IMR-90 (cell line): Measurements from ENCODE around the gene POU3F2. TPM values are rescaled to one million over a fixed set of nuclear protein-coding genes. Genes with fewer than 3 reads are reported as not detected.

ENCODE experiments used
- ATAC-seq: fragments of 200-7000 bp; cut with Tn5 transposase; 2 replicates; pipeline ENCODE4 v1.9.1; 2020; ENCODE audit warnings: low read depth, mild to moderate bottlenecking, moderate library complexity
- BruUV-seq: library from RNA; stranded (reverse); fragments of 400-500 nt; replicated peaks from 2 replicates; lab custom pipeline; 2021; lab: Mats Ljungman, UMichigan
- CTCF ChIA-PET: fragments of 300-600 bp; formaldehyde crosslinking; extraction: SDS; loops from one replicate; lab custom pipeline; 2021; ENCODE audit warnings: antibody characterized with exemption; lab: Yijun Ruan, JAX
- POLR2A ChIA-PET: fragments of 300-600 bp; sonication (Branson Sonifier 250); formaldehyde crosslinking; loops from one replicate; lab custom pipeline; 2022; ENCODE audit warnings: antibody characterized with exemption; ENCODE audit not compliant: unreplicated experiment; lab: Charles Lee
- DNase-seq: peaks from one replicate; pipeline ENCODE4 v3.0.0; 2013
- H2AFZ ChIP-seq: replicated peaks from 2 replicates; pipeline ENCODE3; 2013; ENCODE audit warnings: low read length, mild to moderate bottlenecking; ENCODE audit not compliant: poor library complexity
- H2AK5ac ChIP-seq: 2 replicates; pipeline ENCODE4 v1.6.1; 2013; ENCODE audit warnings: low read depth, low read length, inconsistent platforms
- H2AK9ac ChIP-seq: replicated peaks from 2 replicates; pipeline ENCODE3; 2013; ENCODE audit warnings: mild to moderate bottlenecking, low read depth, low read length, moderate library complexity; ENCODE audit not compliant: poor library complexity
- H2BK120ac ChIP-seq: 2 replicates; pipeline ENCODE4 v1.6.1; 2013; ENCODE audit warnings: low read depth, low read length, inconsistent platforms
- H2BK15ac ChIP-seq: 3 replicates; pipeline ENCODE4 v1.6.1; 2013; ENCODE audit warnings: low read depth, low read length, inconsistent platforms
- H2BK20ac ChIP-seq: 2 replicates; pipeline ENCODE4 v1.6.1; 2013; ENCODE audit warnings: low read depth, mild to moderate bottlenecking, inconsistent platforms, low read length, moderate library complexity
- H2BK5ac ChIP-seq: 2 replicates; pipeline ENCODE4 v1.6.1; 2013; ENCODE audit warnings: mild to moderate bottlenecking, low read depth, low read length, inconsistent platforms; ENCODE audit not compliant: poor library complexity, severe bottlenecking
- H3K14ac ChIP-seq: replicated peaks from 2 replicates; pipeline ENCODE4 v1.6.1; 2013; ENCODE audit warnings: low read depth, low read length, inconsistent platforms
- H3K18ac ChIP-seq: 2 replicates; pipeline ENCODE4 v1.6.1; 2013; ENCODE audit warnings: low read depth, low read length, control low read depth
- H3K23ac ChIP-seq: 2 replicates; pipeline ENCODE4 v1.6.1; 2013; ENCODE audit warnings: low read depth, low read length, inconsistent platforms
- H3K27ac ChIP-seq: 2 replicates; pipeline ENCODE4 v1.5.1; 2013; ENCODE audit warnings: mild to moderate bottlenecking, control low read depth, low read length; ENCODE audit not compliant: insufficient read depth
- H3K27me3 ChIP-seq: 2 replicates; pipeline ENCODE4 v1.6.1; 2013; ENCODE audit warnings: low read length; ENCODE audit not compliant: control insufficient read depth, insufficient read depth
- H3K36me3 ChIP-seq: 2 replicates; pipeline ENCODE4 v1.6.1; 2013; ENCODE audit warnings: low read length, mixed read lengths; ENCODE audit not compliant: control insufficient read depth, insufficient read depth
- H3K4ac ChIP-seq: 2 replicates; pipeline ENCODE4 v1.6.1; 2013; ENCODE audit warnings: low read depth, low read length, inconsistent platforms
- H3K4me1 ChIP-seq: 2 replicates; pipeline ENCODE4 v1.6.1; 2013; ENCODE audit warnings: low read length, mixed read lengths; ENCODE audit not compliant: control insufficient read depth, insufficient read depth
- H3K4me2 ChIP-seq: 2 replicates; pipeline ENCODE4 v1.6.1; 2013; ENCODE audit warnings: low read depth, mild to moderate bottlenecking, control low read depth, low read length, moderate library complexity
- H3K4me3 ChIP-seq: 2 replicates; pipeline ENCODE4 v1.5.1; 2013; ENCODE audit warnings: low read depth, mild to moderate bottlenecking, control low read depth, low read length, moderate library complexity; ENCODE audit not compliant: insufficient read depth
- H3K56ac ChIP-seq: 2 replicates; pipeline ENCODE4 v1.6.1; 2013; ENCODE audit warnings: low read length, inconsistent platforms; ENCODE audit not compliant: insufficient read depth; ENCODE audit errors: extremely low read depth
- H3K79me1 ChIP-seq, 2 experiments: 2 replicates each; pipeline ENCODE4 v1.6.1; 2013; ENCODE audit warnings: low read length in 2 of 2, inconsistent platforms in 1 of 2, low read depth in 1 of 2
- H3K9ac ChIP-seq: 2 replicates; pipeline ENCODE4 v1.6.1; 2013; ENCODE audit warnings: low read depth, low read length, control low read depth
- H3K9me1 ChIP-seq: 2 replicates; pipeline ENCODE4 v1.6.1; 2013; ENCODE audit warnings: low read length, inconsistent platforms; ENCODE audit not compliant: insufficient read depth
- H3K9me3 ChIP-seq: 2 replicates; pipeline ENCODE4 v1.6.1; 2013; ENCODE audit warnings: low read length; ENCODE audit not compliant: control insufficient read depth, insufficient read depth
- H4K20me1 ChIP-seq: 2 replicates; pipeline ENCODE4 v1.6.1; 2013; ENCODE audit warnings: low read length, inconsistent platforms; ENCODE audit not compliant: insufficient read depth
- H4K5ac ChIP-seq: 2 replicates; pipeline ENCODE4 v1.6.1; 2013; ENCODE audit warnings: mild to moderate bottlenecking, low read depth, low read length, control low read depth
- H4K8ac ChIP-seq, 2 experiments: 2 replicates each; pipeline ENCODE4 v1.6.1; 2013; ENCODE audit warnings: low read depth in 2 of 2, low read length in 2 of 2, control low read depth in 1 of 2, inconsistent platforms in 1 of 2
- H4K91ac ChIP-seq: 2 replicates; pipeline ENCODE4 v1.6.1; 2013; ENCODE audit warnings: low read depth, low read length, inconsistent platforms; ENCODE audit not compliant: insufficient read depth
- BHLHE40 ChIP-seq: fragments of 150-350 bp; IDR thresholded peaks from 2 replicates; pipeline ENCODE4 v1.6.1; 2016; ENCODE audit warnings: mild to moderate bottlenecking, low read depth, low read length
- CEBPB ChIP-seq: IDR thresholded peaks from 2 replicates; pipeline ENCODE4 v1.6.1; 2012; ENCODE audit warnings: low read depth, low read length, improper control_type of control experiment
- CHD1 ChIP-seq: IDR thresholded peaks from 2 replicates; pipeline ENCODE4 v1.6.1; 2012; ENCODE audit warnings: low read depth, low read length, improper control_type of control experiment
- CTCF ChIP-seq: conservative IDR thresholded peaks from 2 replicates; pipeline ENCODE4 v1.5.1; 2012; ENCODE audit warnings: mild to moderate bottlenecking, low read depth, low read length, improper control_type of control experiment
- FOS ChIP-seq: fragments of 150-350 bp; IDR thresholded peaks from 2 replicates; pipeline ENCODE4 v1.6.1; 2016; ENCODE audit warnings: low read depth, low read length
- MAFK ChIP-seq: IDR thresholded peaks from 2 replicates; pipeline ENCODE4 v1.6.1; 2012; ENCODE audit warnings: low read depth, low read length, improper control_type of control experiment
- MAZ ChIP-seq: IDR thresholded peaks from 2 replicates; pipeline ENCODE4 v1.6.1; 2012; ENCODE audit warnings: low read depth, mild to moderate bottlenecking, low read length, improper control_type of control experiment, moderate library complexity, borderline replicate concordance
- MXI1 ChIP-seq: IDR thresholded peaks from 2 replicates; pipeline ENCODE4 v1.6.1; 2012; ENCODE audit warnings: low read depth, mild to moderate bottlenecking, low read length, moderate library complexity, borderline replicate concordance
- NFE2L2 ChIP-seq: fragments of 150-350 bp; IDR thresholded peaks from 2 replicates; pipeline ENCODE4 v1.6.1; 2016; ENCODE audit warnings: low read depth, mild to moderate bottlenecking, low read length
- POLR2A ChIP-seq: IDR thresholded peaks from 2 replicates; pipeline ENCODE4 v1.6.1; 2012; ENCODE audit warnings: mild to moderate bottlenecking, low read depth, low read length
- RAD21 ChIP-seq: IDR thresholded peaks from 2 replicates; pipeline ENCODE4 v1.6.1; 2012; ENCODE audit warnings: low read length, improper control_type of control experiment
- SMC3 ChIP-seq: fragments of 150-350 bp; IDR thresholded peaks from 2 replicates; pipeline ENCODE4 v1.6.1; 2016; ENCODE audit warnings: low read depth, mild to moderate bottlenecking, antibody characterized with exemption, low read length, moderate library complexity
- WGBS, 2 experiments: methylation state at CpG; one replicate each; pipeline versions ENCODE4 v1.1.5 to v1.1.7; 2013; ENCODE audit warnings: missing lambda C conversion rate in 2 of 2; ENCODE audit not compliant: insufficient read length in 1 of 2; ENCODE audit errors: extremely low coverage in 2 of 2; 5-methylcytosine and 5-hydroxymethylcytosine counted together
- dilution Hi-C: fragments of 300-500 bp; cut with HindIII; formaldehyde crosslinking; loops from one replicate; pipeline ENCODE4 v1.14.3; 2018; ENCODE audit warnings: low sequenced_read_pairs; ENCODE audit not compliant: unreplicated experiment
- in situ Hi-C: fragments of 300-500 bp; cut with MboI; formaldehyde crosslinking; loops from 3 replicates; pipeline ENCODE4 v1.14.3; 2019; ENCODE audit warnings: low sequenced_read_pairs, inconsistent platforms, mixed read lengths
- intact Hi-C: fragments of 100-400 bp; cut with micrococcal nuclease; formaldehyde crosslinking; loops from 2 replicates; pipeline ENCODE4 v1.10.0; 2022
- polyA plus RNA-seq, 3 experiments: library from polyadenylated mRNA; depleted of rRNA; stranded (reverse); fragments of >200 nt; gene quantifications; 2 replicates each; pipeline ENCODE4 v1.2.3, GENCODE V29; 2012; ENCODE audit warnings: low replicate concordance in 1 of 3
- total RNA-seq: library from RNA; depleted of rRNA; stranded (reverse); fragments of >200 nt; gene quantifications from 2 replicates; pipeline ENCODE4 v1.2.3, GENCODE V29; 2012

Gene POU3F2
- total and polyA plus RNA-seq, 2 of the 4 experiments (the other 2 are of a cell fraction), result not detected

- peak overlapping the region; percentile 71 for H2AFZ ChIP-seq
- H3K27me3 ChIP-seq, result peaks cover 76% of the 10 kb centered on the region
- H3K9me1 ChIP-seq, result no peaks in the 10 kb centered on the region
- no peak overlapping the region for H2BK20ac ChIP-seq
- no peak overlapping the region for H3K23ac ChIP-seq
- no peaks in the 10 kb centered on the region for H4K20me1 ChIP-seq
- H3K4me3 ChIP-seq, result no peak overlapping the region
- H2BK5ac ChIP-seq, result no peak overlapping the region
- no peak overlapping the region for H3K4me2 ChIP-seq
- no CpG with 5 or more reads among the region's 3 CpGs for WGBS, 2 experiments
- in situ Hi-C loops, result loop anchor here (10.0 kb wide), 1 partner anchor 1351 kb away; no protein-coding TSS in a partner anchor
- no peak overlapping the region for H2AK5ac ChIP-seq
- H4K8ac ChIP-seq, result no peak overlapping the region
- H2BK120ac ChIP-seq, result no peak overlapping the region
- no peak overlapping the region for H2BK15ac ChIP-seq
- no peak overlapping the region for H4K91ac ChIP-seq
- no peaks in the 10 kb centered on the region for H3K79me1 ChIP-seq
- intact Hi-C loops, result loop anchor here (1.0 kb wide), 1 partner anchor 1778 kb away; no protein-coding TSS in a partner anchor
- H3K36me3 ChIP-seq, result no peaks in the 10 kb centered on the region
- no peak overlapping the region for H3K18ac ChIP-seq
- BruUV-seq, result no TSS peak
- CTCF ChIA-PET, result no interaction called here
- ATAC-seq (no peak), DNase-seq (no peak)
- H3K4me1 ChIP-seq, result peaks cover 6% of the 10 kb centered on the region; the same call in 1 of the 2 replicates
- no peak overlapping the region for H3K56ac ChIP-seq
- H3K4ac ChIP-seq, result no peak overlapping the region
- no peak overlapping the region for H3K14ac ChIP-seq
- no peak overlapping the region for H4K5ac ChIP-seq
- no peak overlapping the region for H3K9ac ChIP-seq
- TF ChIP-seq POLR2A (no peak), CTCF (no peak), BHLHE40 (no peak), MAZ (no peak), CEBPB (no peak), SMC3 (no peak), RAD21 (no peak), MXI1 (no peak), MAFK (no peak), FOS (no peak), CHD1 (no peak), NFE2L2 (no peak)
- dilution Hi-C loops, result no loop called here
- no peaks in the 10 kb centered on the region for H3K9me3 ChIP-seq
- H3K27ac ChIP-seq, result no peak overlapping the region
- POLR2A ChIA-PET, result no interaction called here
- H2AK9ac ChIP-seq, result no peak overlapping the region
These were observed 11.6 kb downstream of the POU3F2 start for GRCh38 chr6:98846021-98846380.
